K562 (cell line): ENCODE measurements around the gene FTO. TPM values are rescaled to one million over a fixed set of nuclear protein-coding genes. Genes with fewer than 3 reads are reported as not detected.

Experiments
- ATAC-seq: fragments of 200-7000 bp; cut with Tn5 transposase; 3 replicates; pipeline ENCODE4 v1.9.1; 2020; ENCODE audit warnings: moderate library complexity
- BruUV-seq: library from RNA; stranded (reverse); fragments of 400-500 nt; replicated peaks from 2 replicates; lab custom pipeline; 2021; lab: Mats Ljungman, UMichigan
- CTCF ChIA-PET: fragments of 300-600 bp; formaldehyde crosslinking; extraction: SDS; loops from one replicate; lab custom pipeline; 2021; ENCODE audit warnings: low intra/inter-chr PET ratio; lab: Yijun Ruan, JAX
- POLR2A ChIA-PET: fragments of 300-600, 350-650 bp; sonication (Branson Sonifier 250); formaldehyde crosslinking; extraction: SDS; loops from one replicate; lab custom pipeline; 2021; ENCODE audit warnings: antibody characterized with exemption, inconsistent platforms; lab: Yijun Ruan, JAX
- DNase-seq, 4 experiments: peaks; one replicate each; pipeline versions ENCODE4 v3.0.0 to v3.0.0-alpha.2; 2011 to 2018; ENCODE audit warnings: low spot score in 3 of 4, mixed read lengths in 3 of 4; ENCODE audit errors: extremely low read depth in 1 of 4
- FAIRE-seq: peaks from 2 replicates; lab custom pipeline; 2011; peaks lifted over from hg19 to GRCh38; lab: Jason Lieb, UNC
- H2AFZ ChIP-seq: 2 replicates; pipeline ENCODE4 v1.6.0; 2011; ENCODE audit warnings: low read depth, low read length, control low read depth, inconsistent platforms
- H3K27ac ChIP-seq: fragments of 200-600 bp; 3 replicates; pipeline ENCODE4 v1.8.0; 2011; ENCODE audit warnings: low read depth, mild to moderate bottlenecking, control low read depth, inconsistent platforms, low read length, moderate library complexity, mixed read lengths; ENCODE audit errors: extremely low read depth
- H3K27me3 ChIP-seq, 2 experiments: fragments of 300-600 bp in 1 of 2; 2 replicates in 1 of 2; 3 replicates in 1 of 2; pipeline versions ENCODE4 v1.6.0 to v1.8.0; 2011; ENCODE audit warnings: inconsistent platforms in 2 of 2, low read length in 2 of 2, mild to moderate bottlenecking in 1 of 2, mixed read lengths in 1 of 2, moderate library complexity in 1 of 2; ENCODE audit not compliant: control insufficient read depth in 2 of 2, insufficient read depth in 2 of 2
- H3K36me3 ChIP-seq: fragments of 300-600 bp; 3 replicates; pipeline ENCODE4 v1.8.0; 2011; ENCODE audit warnings: mild to moderate bottlenecking, low read length, inconsistent platforms; ENCODE audit not compliant: control insufficient read depth, insufficient read depth
- H3K4me1 ChIP-seq, 2 experiments: fragments of 200-600 bp in 1 of 2; replicated peaks in 1 of 2; 2 replicates in 1 of 2; 3 replicates in 1 of 2; pipeline versions ENCODE4 v1.5.1 to v1.8.0; 2011; ENCODE audit warnings: inconsistent platforms in 2 of 2, low read length in 2 of 2, mild to moderate bottlenecking in 1 of 2, mixed read lengths in 1 of 2, moderate library complexity in 1 of 2; ENCODE audit not compliant: control insufficient read depth in 2 of 2, insufficient read depth in 2 of 2
- H3K4me2 ChIP-seq: 2 replicates; pipeline ENCODE4 v1.6.1; 2011; ENCODE audit warnings: low read length, control low read depth, inconsistent platforms, mixed read lengths; ENCODE audit not compliant: insufficient read depth
- H3K4me3 ChIP-seq: fragments of 200-600 bp; sonication (generic), shearing (Covaris generic); 2 replicates; pipeline ENCODE4 v1.5.1; 2016; ENCODE audit warnings: control low read depth, inconsistent platforms
- H3K79me2 ChIP-seq: fragments of 200-600 bp; 3 replicates; pipeline ENCODE4 v1.8.0; 2011; ENCODE audit warnings: low read length, inconsistent platforms; ENCODE audit not compliant: control insufficient read depth, insufficient read depth
- H3K9ac ChIP-seq, 2 experiments: 2 replicates each; pipeline versions ENCODE4 v1.6.0 to v1.6.1; 2011; ENCODE audit warnings: low read depth in 2 of 2, low read length in 2 of 2, control low read depth in 1 of 2, inconsistent platforms in 1 of 2, mild to moderate bottlenecking in 1 of 2, mixed read lengths in 1 of 2; ENCODE audit not compliant: insufficient read depth in 1 of 2
- H3K9me1 ChIP-seq: one replicate; pipeline ENCODE4 v1.6.0; 2011; ENCODE audit warnings: inconsistent platforms, mild to moderate bottlenecking, low read length, moderate library complexity; ENCODE audit not compliant: control insufficient read depth, insufficient read depth
- H3K9me3 ChIP-seq: replicated peaks from 2 replicates; pipeline ENCODE4 v1.5.1; 2011; ENCODE audit warnings: low read depth, low read length, inconsistent platforms; ENCODE audit not compliant: control insufficient read depth, insufficient read depth
- H4K20me1 ChIP-seq: replicated peaks from 2 replicates; pipeline ENCODE4 v1.6.1; 2011; ENCODE audit warnings: low read length, inconsistent platforms, mixed read lengths; ENCODE audit not compliant: control insufficient read depth, insufficient read depth
- ETS1 ChIP-seq: conservative IDR thresholded peaks from 2 replicates; pipeline ENCODE4 v1.6.1; 2011; ENCODE audit warnings: low read depth, mild to moderate bottlenecking, low read length; ENCODE audit not compliant: control insufficient read depth
- FOXP4 ChIP-seq: sonication (generic); formaldehyde crosslinking; IDR thresholded peaks from 2 replicates; pipeline ENCODE4 v1.8.0; 2022; ENCODE audit warnings: mild to moderate bottlenecking, missing genetic modification reagents, borderline replicate concordance
- HINFP ChIP-seq: fragments of 450-650 bp; conservative IDR thresholded peaks from 2 replicates; pipeline ENCODE4 v1.6.1; 2016; ENCODE audit warnings: missing genetic modification characterization, low read depth, mild to moderate bottlenecking, control low read depth, missing compliant biosample characterization
- KLF13 ChIP-seq: fragments of 450-650 bp; IDR thresholded peaks from 2 replicates; pipeline ENCODE4 v1.6.1; 2016; ENCODE audit warnings: missing genetic modification characterization, low read depth, mild to moderate bottlenecking, missing compliant biosample characterization, moderate library complexity, borderline replicate concordance
- KLF16 ChIP-seq: IDR thresholded peaks from 2 replicates; pipeline ENCODE4 v1.6.1; 2016; ENCODE audit warnings: antibody characterized with exemption
- RNF2 ChIP-seq: sonication (generic); IDR thresholded peaks from 2 replicates; pipeline ENCODE4 v1.6.1; 2016
- SIN3B ChIP-seq: fragments of 450-650 bp; IDR thresholded peaks from 2 replicates; pipeline ENCODE4 v1.6.1; 2017; ENCODE audit warnings: low read depth, mild to moderate bottlenecking, moderate library complexity
- ZBTB9 ChIP-seq: fragments of 450-650 bp; formaldehyde crosslinking; IDR thresholded peaks from 2 replicates; pipeline ENCODE4 v1.4.0; 2020; ENCODE audit warnings: mild to moderate bottlenecking, moderate library complexity
- ZMIZ1 ChIP-seq, 2 experiments: fragments of 150-350 bp in 1 of 2; IDR thresholded peaks; 2 replicates each; pipeline ENCODE4 v1.6.1; 2012 to 2016; ENCODE audit warnings: low read depth in 2 of 2, low read length in 2 of 2, mild to moderate bottlenecking in 1 of 2, moderate library complexity in 1 of 2
- ZNF124 ChIP-seq: sonication (generic); formaldehyde crosslinking; IDR thresholded peaks from 2 replicates; pipeline ENCODE4 v1.8.1; 2022; ENCODE audit warnings: missing genetic modification reagents
- ZNF23 ChIP-seq: fragments of 250-450 bp; sonication (Bioruptor Pico); IDR thresholded peaks from 2 replicates; pipeline ENCODE4 v1.4.0; 2020; ENCODE audit warnings: mild to moderate bottlenecking
- ZNF780A ChIP-seq: fragments of 250-450 bp; sonication (Bioruptor Pico); IDR thresholded peaks from 2 replicates; pipeline ENCODE4 v1.5.0; 2021; ENCODE audit warnings: mild to moderate bottlenecking
- WGBS: fragments of 100-300 bp; shearing (Covaris generic); methylation state at CpG from one replicate; pipeline ENCODE4 v1.1.6; 2016; ENCODE audit warnings: low coverage, mixed read lengths; ENCODE audit not compliant: insufficient coverage; ENCODE audit errors: missing lambda C conversion rate; 5-methylcytosine and 5-hydroxymethylcytosine counted together
- in situ Hi-C: fragments of 300-500 bp; cut with MboI; formaldehyde crosslinking; loops from 4 replicates; pipeline ENCODE4 v1.15.0; 2018; ENCODE audit warnings: inconsistent platforms, mixed read lengths
- intact Hi-C: fragments of 100-400 bp; cut with micrococcal nuclease; formaldehyde crosslinking; loops from 2 replicates; pipeline ENCODE4 v1.14.2; 2022
- polyA plus RNA-seq, 8 experiments: library from polyadenylated mRNA; depleted of rRNA in 4 of 8; stranded (reverse) in 5 of 8; unstranded in 3 of 8; fragments of >200 nt; fragmentation: Nextera tagmentation in 2 of 8; fragmentation: Illumina TruSeq in 1 of 8; extraction: Ambion mirVana in 2 of 8; extraction: Trizol in 1 of 8; gene quantifications; 2 replicates each; pipeline versions ENCODE4 v1.2.1 to v1.2.3, GENCODE V29; 2011 to 2014; ENCODE audit warnings: inconsistent platforms in 1 of 8, missing spikeins in 1 of 8
- total RNA-seq, 7 experiments: library from RNA; depleted of rRNA in 6 of 7; stranded (reverse); fragments of >200 nt in 6 of 7; fragmentation: Illumina TruSeq in 2 of 7; extraction: Trizol in 2 of 7; gene quantifications; 2 replicates each; pipeline versions ENCODE4 v1.2.1 to v1.2.3, GENCODE V29; 2011 to 2021; ENCODE audit warnings: low replicate concordance in 1 of 7

Gene FTO
- total and polyA plus RNA-seq, 9 of the 15 experiments (the other 6 are each of a cell fraction or from before 2014, with no cell fraction given): 11.3 to 27.7 (median 25.5) TPM

GRCh38 chr16:53878216-53878615 is 174.3 kb downstream of the FTO start:
- DNase-seq (no peak), ATAC-seq (no peak), FAIRE-seq (no peak)
- no peak overlapping the region for H2AFZ ChIP-seq
- H3K79me2 ChIP-seq: no peaks in the 10 kb centered on the region
- ChIA-PET POLR2A (no interaction called here), CTCF (no interaction called here)
- H3K9me3 ChIP-seq: no peaks in the 10 kb centered on the region
- in situ Hi-C loops: no loop called here
- no peak overlapping the region for H3K27ac ChIP-seq
- H3K4me2 ChIP-seq: no peak overlapping the region
- no peaks in the 10 kb centered on the region for H3K9me1 ChIP-seq
- intact Hi-C loops: no loop called here
- no peak overlapping the region for H3K9ac ChIP-seq
- no TSS peak for BruUV-seq
- H3K4me1 ChIP-seq: no peaks in the 10 kb centered on the region; a peak in 1 of 5 replicates
- H3K27me3 ChIP-seq: no peaks in the 10 kb centered on the region
- H3K36me3 ChIP-seq: 0 out of 3 replicates have a peak, but pooled peaks cover 5% of the 10 kb centered on the region
- H4K20me1 ChIP-seq: no peaks in the 10 kb centered on the region
- no peak overlapping the region for H3K4me3 ChIP-seq
- whole genome bisulfite sequencing: 92% methylated on average over 4 of the region's 4 CpGs
- TF ChIP-seq FOXP4 (CRISPR knock-in tag) (no peak), ETS1 (no peak), ZMIZ1 (IDR thresholded peaks at IDR 0.05; ENCODE audit: low read depth in 2 of 2, low read length in 2 of 2) (no peak), ZNF23 (CRISPR knock-in tag) (no peak), KLF13 (tag) (no peak), SIN3B (no peak), ZBTB9 (CRISPR knock-in tag) (no peak), RNF2 (no peak), ZNF780A (CRISPR knock-in tag) (no peak), HINFP (tag) (no peak), KLF16 (no peak), ZNF124 (CRISPR knock-in tag) (no peak)
